ENCODE results near the gene RNF214.
"Not testable (repeated sequence)": the region's sequence is repeated elsewhere in the genome, so short reads cannot be mapped to it uniquely, and the experiment has no call there.

RNF214 gene

DNA sequence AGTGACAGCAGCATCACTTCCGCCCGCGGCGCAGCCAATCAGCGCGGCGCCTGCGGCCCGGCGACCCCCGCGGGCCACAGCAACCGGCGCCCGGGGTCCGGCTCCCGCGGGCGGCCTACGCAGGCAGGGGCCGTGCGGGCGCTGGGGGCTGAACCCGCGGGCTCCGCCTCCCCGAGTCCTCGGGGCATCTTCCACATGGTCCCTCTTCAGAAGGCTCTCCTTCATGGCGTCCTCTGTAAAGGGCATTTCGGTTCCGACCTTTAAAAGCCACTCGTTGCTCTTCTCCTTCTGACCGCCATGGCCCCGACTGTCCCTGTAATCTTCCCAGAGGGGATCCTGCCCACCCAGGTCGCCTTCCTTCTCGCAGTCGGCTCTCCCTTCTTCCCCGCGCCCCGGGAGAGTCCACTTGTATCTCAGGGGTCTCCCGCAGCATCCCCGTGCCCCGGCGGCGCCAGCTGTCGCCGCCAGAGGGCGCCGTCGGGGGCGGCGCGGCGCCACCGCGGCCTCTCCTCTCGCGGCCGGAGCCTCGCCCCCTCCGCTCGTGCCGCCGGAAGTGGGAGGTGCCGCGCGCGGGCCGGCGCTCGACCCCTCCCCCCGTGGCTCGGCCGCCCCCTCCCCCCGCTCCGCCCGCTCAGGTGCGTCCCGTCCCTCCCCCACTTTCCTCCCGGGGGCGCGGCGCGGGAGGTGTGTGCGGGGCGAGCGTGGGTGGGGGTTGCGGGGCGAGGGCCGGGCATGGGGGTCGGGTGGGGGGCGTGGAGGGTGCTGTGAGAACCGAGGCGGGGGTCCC lies at the start of gene RNF214:
RNF214 (plus strand) TSS at position 580 of the 787 bp plus-strand sequence. CDS start 1,602 bp downstream, outside the sequence.
- H3K27ac Mint-ChIP-seq (ENCODE audit: low read depth): peak within 1 kb of the TSS; percentile 99
- H3K4me1 Mint-ChIP-seq: peaks cover 57% of the 10 kb centered on the region
- ATAC-seq (replicated peaks; ENCODE audit: extremely low read depth, poor library complexity, severe bottlenecking) (peak; percentile 68), DNase-seq (ENCODE audit: low spot score in 2 of 2) (peak; percentile 53 to 54)
- peak within 1 kb of the TSS; percentile 99 for H3K4me3 Mint-ChIP-seq
- no peaks in the 10 kb centered on the region for H3K27me3 Mint-ChIP-seq
- H3K9me3 Mint-ChIP-seq: no peaks in the 10 kb centered on the region
- H3K36me3 Mint-ChIP-seq (ENCODE audit: insufficient read depth): peaks cover 46% of the 10 kb centered on the region

- peaks cover 30% of the 10 kb centered on the region for H3K4me1 Mint-ChIP-seq
- H3K9me3 Mint-ChIP-seq; ATAC-seq (replicated peaks; ENCODE audit: extremely low read depth, poor library complexity, severe bottlenecking); DNase-seq (ENCODE audit: low spot score in 2 of 2); H3K27me3 Mint-ChIP-seq; H3K27ac Mint-ChIP-seq (ENCODE audit: low read depth); H3K4me3 Mint-ChIP-seq: not testable (repeated sequence)
- H3K36me3 Mint-ChIP-seq (ENCODE audit: insufficient read depth): peaks cover 17% of the 10 kb centered on the region
Observed at GRCh38 chr11:117183178-117183577, 49.3 kb upstream of the RNF214 start.

GRCh38 chr11:117183724-117184349 lies 48.6 kb upstream of the RNF214 start:
- H3K27me3 Mint-ChIP-seq: no peaks in the 10 kb centered on the region
- H3K4me3 Mint-ChIP-seq: no peak overlapping the region
- no peak for ATAC-seq (replicated peaks; ENCODE audit: extremely low read depth, poor library complexity, severe bottlenecking)
- no peak overlapping the region for H3K27ac Mint-ChIP-seq (ENCODE audit: low read depth)
- H3K9me3 Mint-ChIP-seq: no peaks in the 10 kb centered on the region
- H3K36me3 Mint-ChIP-seq (ENCODE audit: insufficient read depth): peaks cover 16% of the 10 kb centered on the region
- peaks cover 29% of the 10 kb centered on the region for H3K4me1 Mint-ChIP-seq
- no peak for DNase-seq (ENCODE audit: low spot score in 2 of 2)

GRCh38 chr11:117185736-117186430 lies 46.6 kb upstream of the RNF214 start:
- no peak overlapping the region for H3K4me3 Mint-ChIP-seq

DNA sequence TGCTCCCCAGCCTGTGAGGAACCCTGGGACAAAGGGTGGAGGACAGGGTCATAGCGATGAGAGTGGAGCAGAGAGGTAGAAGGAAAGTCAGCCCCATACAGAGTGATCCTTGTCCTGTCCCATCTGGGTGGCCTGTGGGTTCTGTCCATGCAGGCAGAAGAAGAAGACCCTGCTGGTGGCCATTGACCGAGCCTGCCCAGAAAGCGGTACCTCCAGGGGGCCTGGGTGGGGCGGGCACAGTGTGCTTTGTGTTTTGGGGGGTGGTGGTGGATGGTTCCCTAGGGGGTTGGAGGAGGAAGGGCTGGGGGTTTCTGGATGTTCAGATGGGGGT lies 46.1 kb upstream of the RNF214 start:
- peak overlapping the region; percentile 92 for H3K27ac Mint-ChIP-seq (ENCODE audit: low read depth)
- ATAC-seq (replicated peaks; ENCODE audit: extremely low read depth, poor library complexity, severe bottlenecking): no peak
- no peak for DNase-seq (ENCODE audit: low spot score in 2 of 2)
- H3K27me3 Mint-ChIP-seq: no peaks in the 10 kb centered on the region
- peaks cover 14% of the 10 kb centered on the region for H3K36me3 Mint-ChIP-seq (ENCODE audit: insufficient read depth)
- H3K9me3 Mint-ChIP-seq: no peaks in the 10 kb centered on the region
- no peak overlapping the region for H3K4me3 Mint-ChIP-seq
- H3K4me1 Mint-ChIP-seq: peaks cover 7% of the 10 kb centered on the region

More at GRCh38 chr11:117185736-117186430, 46.6 kb upstream of the RNF214 start:
- H3K27ac Mint-ChIP-seq (ENCODE audit: low read depth): peak overlapping the region; percentile 92
- no peak for ATAC-seq (replicated peaks; ENCODE audit: extremely low read depth, poor library complexity, severe bottlenecking)
- peaks cover 12% of the 10 kb centered on the region for H3K4me1 Mint-ChIP-seq
- H3K9me3 Mint-ChIP-seq: no peaks in the 10 kb centered on the region
- no peak for DNase-seq (ENCODE audit: low spot score in 2 of 2)
- no peaks in the 10 kb centered on the region for H3K27me3 Mint-ChIP-seq
- peaks cover 16% of the 10 kb centered on the region for H3K36me3 Mint-ChIP-seq (ENCODE audit: insufficient read depth)

GRCh38 chr11:117187007-117187406 lies 45.5 kb upstream of the RNF214 start:
- Mint-ChIP-seq H3K4me1 (peaks cover 7% of the 10 kb centered on the region), H3K27ac (ENCODE audit: low read depth) (no peak overlapping the region), H3K36me3 (ENCODE audit: insufficient read depth) (peaks cover 18% of the 10 kb centered on the region), H3K4me3 (no peak overlapping the region), H3K9me3 (no peaks in the 10 kb centered on the region), H3K27me3 (no peaks in the 10 kb centered on the region)
- ATAC-seq (replicated peaks; ENCODE audit: extremely low read depth, poor library complexity, severe bottlenecking) (no peak), DNase-seq (ENCODE audit: low spot score in 2 of 2) (no peak)

- Mint-ChIP-seq H3K27ac (ENCODE audit: low read depth) (no peak overlapping the region), H3K4me1 (peaks cover 7% of the 10 kb centered on the region), H3K9me3 (no peaks in the 10 kb centered on the region), H3K4me3 (no peak overlapping the region), H3K27me3 (no peaks in the 10 kb centered on the region), H3K36me3 (ENCODE audit: insufficient read depth) (peaks cover 18% of the 10 kb centered on the region)
- ATAC-seq (replicated peaks; ENCODE audit: extremely low read depth, poor library complexity, severe bottlenecking) (no peak), DNase-seq (ENCODE audit: low spot score in 2 of 2) (no peak)
Observed at GRCh38 chr11:117187428-117187798, 45.1 kb upstream of the RNF214 start.

DNA sequence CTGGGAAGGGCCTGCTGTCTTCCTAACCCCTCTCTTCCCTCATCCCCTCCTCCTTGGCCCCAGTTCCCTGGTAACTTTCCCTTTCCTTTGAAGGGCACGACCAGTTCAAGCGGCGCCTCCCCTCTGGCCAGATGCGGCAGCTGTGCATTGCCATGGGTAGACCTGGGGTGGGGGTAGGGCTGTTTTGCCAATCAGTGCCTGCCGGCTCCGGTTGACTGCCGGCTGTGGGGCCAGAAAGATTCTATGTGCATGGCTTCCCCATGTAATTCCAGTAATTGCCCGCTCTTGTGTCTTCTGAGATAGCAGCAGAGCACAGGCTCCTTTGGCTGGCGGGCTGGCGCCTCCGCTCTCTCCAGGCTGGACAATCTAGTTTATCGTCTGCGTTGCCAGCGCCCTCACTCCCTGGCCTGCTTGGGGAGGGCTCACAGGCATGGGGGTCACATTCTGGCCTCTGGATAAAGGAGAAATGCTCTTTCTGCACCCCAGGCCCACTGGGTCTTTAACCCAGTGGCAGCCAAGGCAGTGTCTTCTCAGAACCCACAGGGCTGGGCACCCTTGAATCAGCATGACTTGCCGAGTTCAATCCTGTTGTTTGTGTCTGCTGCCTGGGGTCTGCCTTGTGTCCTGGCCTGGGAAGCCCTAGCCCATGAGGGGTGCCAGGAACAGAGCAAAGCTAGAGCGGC lies 44.5 kb upstream of the RNF214 start:
- DNase-seq (ENCODE audit: low spot score in 2 of 2) (no peak), ATAC-seq (replicated peaks; ENCODE audit: extremely low read depth, poor library complexity, severe bottlenecking) (no peak)
- Mint-ChIP-seq H3K4me1 (peaks cover 7% of the 10 kb centered on the region), H3K27ac (ENCODE audit: low read depth) (no peak overlapping the region), H3K4me3 (no peak overlapping the region), H3K9me3 (no peaks in the 10 kb centered on the region), H3K27me3 (no peaks in the 10 kb centered on the region), H3K36me3 (ENCODE audit: insufficient read depth) (peaks cover 16% of the 10 kb centered on the region)

GRCh38 chr11:117188620-117189081 lies 43.8 kb upstream of the RNF214 start:
- no peak for ATAC-seq (replicated peaks; ENCODE audit: extremely low read depth, poor library complexity, severe bottlenecking)
- no peaks in the 10 kb centered on the region for H3K27me3 Mint-ChIP-seq
- H3K4me1 Mint-ChIP-seq: peaks cover 7% of the 10 kb centered on the region
- H3K27ac Mint-ChIP-seq (ENCODE audit: low read depth): no peak overlapping the region
- no peak overlapping the region for H3K4me3 Mint-ChIP-seq
- peaks cover 12% of the 10 kb centered on the region for H3K36me3 Mint-ChIP-seq (ENCODE audit: insufficient read depth)
- no peaks in the 10 kb centered on the region for H3K9me3 Mint-ChIP-seq
- no peak for DNase-seq (ENCODE audit: low spot score in 2 of 2)

GRCh38 chr11:117189191-117189940 lies 43.1 kb upstream of the RNF214 start:
- Mint-ChIP-seq H3K4me1 (peaks cover 7% of the 10 kb centered on the region), H3K9me3 (no peaks in the 10 kb centered on the region), H3K27ac (ENCODE audit: low read depth) (no peak overlapping the region), H3K36me3 (ENCODE audit: insufficient read depth) (peaks cover 12% of the 10 kb centered on the region), H3K4me3 (no peak overlapping the region), H3K27me3 (no peaks in the 10 kb centered on the region)
- no peak for DNase-seq (ENCODE audit: low spot score in 2 of 2)
- ATAC-seq (replicated peaks; ENCODE audit: extremely low read depth, poor library complexity, severe bottlenecking): no peak

DNA sequence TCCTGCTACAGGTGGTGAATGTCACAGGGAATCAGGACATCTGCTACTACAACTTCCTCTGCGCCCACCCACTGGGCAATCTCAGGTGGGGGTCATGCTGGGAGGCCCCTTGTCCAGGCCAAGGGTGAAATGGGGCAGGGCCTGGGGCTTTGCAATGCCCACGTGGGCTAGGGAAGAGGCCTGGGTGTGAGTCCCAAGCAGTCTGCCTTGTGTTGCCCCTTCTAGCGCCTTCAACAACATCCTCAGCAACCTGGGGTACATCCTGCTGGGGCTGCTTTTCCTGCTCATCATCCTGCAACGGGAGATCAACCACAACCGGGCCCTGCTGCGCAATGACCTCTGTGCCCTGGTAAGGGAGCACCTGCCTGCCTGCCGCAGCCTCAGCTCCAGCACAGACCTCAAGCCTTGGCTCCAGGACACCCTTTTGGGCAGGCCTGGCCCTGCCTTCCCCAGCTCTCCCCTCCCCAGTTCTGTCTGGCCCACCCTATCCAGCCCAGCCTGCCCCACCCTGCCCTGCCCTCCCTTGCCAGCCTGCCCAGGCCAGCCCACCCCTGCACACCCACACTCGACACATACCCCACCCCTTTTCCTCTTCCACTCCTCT lies 42.4 kb upstream of the RNF214 start:
- H3K27ac Mint-ChIP-seq (ENCODE audit: low read depth): peak overlapping the region; percentile 16
- no peaks in the 10 kb centered on the region for H3K27me3 Mint-ChIP-seq
- peaks cover 7% of the 10 kb centered on the region for H3K4me1 Mint-ChIP-seq
- no peak overlapping the region for H3K4me3 Mint-ChIP-seq
- ATAC-seq (replicated peaks; ENCODE audit: extremely low read depth, poor library complexity, severe bottlenecking): no peak
- no peaks in the 10 kb centered on the region for H3K9me3 Mint-ChIP-seq
- no peak for DNase-seq (ENCODE audit: low spot score in 2 of 2)
- H3K36me3 Mint-ChIP-seq (ENCODE audit: insufficient read depth): peaks cover 12% of the 10 kb centered on the region
